Hepatocyte (in vitro differentiated cells): ENCODE data around the gene FES. TPM values are rescaled to one million over a fixed set of nuclear protein-coding genes. Genes with fewer than 3 reads are reported as not detected.

ENCODE experiments used
- DNase-seq: peaks from one replicate; pipeline ENCODE4 v3.0.0-alpha.2; 2016; ENCODE audit warnings: low spot score
- H2AFZ ChIP-seq: fragments of 200-600 bp; sonication (generic); 2 replicates; pipeline ENCODE4 v1.6.0; 2016; ENCODE audit warnings: antibody characterized with exemption, mild to moderate bottlenecking
- H3K27ac ChIP-seq: fragments of 200-600 bp; sonication (generic); 2 replicates; pipeline ENCODE4 v1.5.1; 2016; ENCODE audit warnings: mild to moderate bottlenecking
- H3K27me3 ChIP-seq: fragments of 200-600 bp; sonication (generic); 2 replicates; pipeline ENCODE4 v1.6.1; 2016
- H3K36me3 ChIP-seq: fragments of 200-600 bp; sonication (generic); replicated peaks from 2 replicates; pipeline ENCODE4 v1.5.1; 2016; ENCODE audit warnings: low read depth; ENCODE audit not compliant: insufficient read depth
- H3K4me1 ChIP-seq: fragments of 200-600 bp; sonication (generic); 2 replicates; pipeline ENCODE4 v1.5.1; 2016; ENCODE audit warnings: mild to moderate bottlenecking, moderate library complexity; ENCODE audit not compliant: insufficient read depth
- H3K4me2 ChIP-seq: fragments of 200-600 bp; sonication (generic); 2 replicates; pipeline ENCODE4 v1.6.0; 2016
- H3K4me3 ChIP-seq: fragments of 200-600 bp; sonication (generic); 2 replicates; pipeline ENCODE4 v1.5.1; 2016; ENCODE audit warnings: mild to moderate bottlenecking
- H3K79me2 ChIP-seq: fragments of 200-600 bp; sonication (generic); 2 replicates; pipeline ENCODE4 v1.6.0; 2017; ENCODE audit warnings: mild to moderate bottlenecking
- H3K9me2 ChIP-seq: fragments of 200-600 bp; sonication (generic); replicated peaks from 2 replicates; pipeline ENCODE4 v1.6.0; 2017; ENCODE audit warnings: mild to moderate bottlenecking; ENCODE audit not compliant: insufficient read depth
- H3K9me3 ChIP-seq: fragments of 200-600 bp; sonication (generic); 2 replicates; pipeline ENCODE4 v1.5.1; 2016; ENCODE audit warnings: low read depth, mild to moderate bottlenecking
- H4K20me1 ChIP-seq: fragments of 200-600 bp; sonication (generic); 2 replicates; pipeline ENCODE4 v1.6.0; 2016; ENCODE audit warnings: mild to moderate bottlenecking; ENCODE audit not compliant: insufficient read depth, poor library complexity, severe bottlenecking
- EZH2 ChIP-seq: fragments of 200-600 bp; sonication (generic); IDR thresholded peaks from 2 replicates; pipeline ENCODE4 v1.6.1; 2016; ENCODE audit warnings: antibody characterized with exemption, mild to moderate bottlenecking, borderline replicate concordance
- EZH2phosphoT487 ChIP-seq: fragments of 200-600 bp; sonication (generic); IDR thresholded peaks from one replicate; pipeline ENCODE4 v1.6.1; 2018; ENCODE audit warnings: antibody characterized with exemption, mild to moderate bottlenecking, low read depth, moderate library complexity; ENCODE audit not compliant: unreplicated experiment, severe bottlenecking
- WGBS: methylation state at CpG from one replicate; pipeline ENCODE4 v1.1.6; 2016; ENCODE audit warnings: low lambda C conversion rate; ENCODE audit errors: missing lambda C conversion rate; 5-methylcytosine and 5-hydroxymethylcytosine counted together
- polyA plus RNA-seq: library from polyadenylated mRNA; unstranded; fragments of >200 nt; fragmentation: Nextera tagmentation; extraction: Ambion mirVana; gene quantifications from 2 replicates; pipeline ENCODE4 v1.2.1, GENCODE V29; 2016
- total RNA-seq: library from RNA; depleted of rRNA; stranded (reverse); fragments of >200 nt; gene quantifications from 2 replicates; pipeline ENCODE4 v1.2.3, GENCODE V29; 2014
- TF ChIP-seq, protein P1 (sequence below): fragments of 200-600 bp; sonication (generic); IDR thresholded peaks from 2 replicates; pipeline ENCODE4 v1.5.1; 2016; ENCODE audit warnings: antibody characterized with exemption, mild to moderate bottlenecking; ENCODE audit not compliant: poor library complexity

The FES gene
- total and polyA plus RNA-seq, 2 experiments from 2014 or later, result 7.3 to 13.5 TPM

DNA sequence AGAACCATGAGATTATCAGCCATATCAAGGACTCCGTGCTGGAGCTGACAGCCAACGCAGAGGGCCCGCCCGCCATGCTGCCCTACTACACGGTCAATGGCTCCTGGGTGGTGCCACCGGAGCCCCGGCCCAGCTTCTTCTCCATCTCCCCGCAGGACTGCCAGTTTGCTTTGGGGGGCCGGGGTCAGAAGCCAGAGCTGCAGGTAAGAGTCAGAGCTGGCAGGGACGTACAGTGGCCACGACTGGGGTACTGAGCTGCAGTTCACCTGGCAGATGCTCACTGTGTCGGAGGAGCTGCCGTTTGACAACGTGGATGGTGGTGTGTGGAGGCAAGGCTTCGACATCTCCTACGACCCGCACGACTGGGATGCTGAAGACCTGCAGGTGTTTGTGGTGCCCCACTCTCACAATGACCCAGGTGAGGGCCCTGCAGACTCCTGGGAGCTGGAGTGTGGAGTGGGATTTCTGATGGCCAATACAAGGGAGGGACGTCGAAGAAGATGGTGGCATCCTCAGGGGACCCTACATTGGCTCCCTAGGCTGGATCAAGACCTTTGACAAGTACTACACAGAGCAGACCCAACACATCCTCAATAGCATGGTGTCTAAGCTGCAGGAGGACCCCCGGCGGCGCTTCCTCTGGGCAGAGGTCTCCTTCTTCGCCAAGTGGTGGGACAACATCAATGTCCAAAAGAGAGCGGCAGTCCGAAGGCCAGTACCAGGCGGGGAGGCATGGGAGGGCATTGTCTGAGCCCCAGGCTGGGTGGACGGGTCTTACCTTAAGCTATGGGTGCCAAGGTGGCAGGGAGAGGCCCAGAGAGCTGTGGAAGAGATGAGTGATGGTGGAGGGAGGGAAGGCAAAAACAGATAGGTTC, 21.2 kb downstream of the FES start:
- no peak overlapping the region for H3K4me3 ChIP-seq
- TF ChIP-seq, protein P1, sequence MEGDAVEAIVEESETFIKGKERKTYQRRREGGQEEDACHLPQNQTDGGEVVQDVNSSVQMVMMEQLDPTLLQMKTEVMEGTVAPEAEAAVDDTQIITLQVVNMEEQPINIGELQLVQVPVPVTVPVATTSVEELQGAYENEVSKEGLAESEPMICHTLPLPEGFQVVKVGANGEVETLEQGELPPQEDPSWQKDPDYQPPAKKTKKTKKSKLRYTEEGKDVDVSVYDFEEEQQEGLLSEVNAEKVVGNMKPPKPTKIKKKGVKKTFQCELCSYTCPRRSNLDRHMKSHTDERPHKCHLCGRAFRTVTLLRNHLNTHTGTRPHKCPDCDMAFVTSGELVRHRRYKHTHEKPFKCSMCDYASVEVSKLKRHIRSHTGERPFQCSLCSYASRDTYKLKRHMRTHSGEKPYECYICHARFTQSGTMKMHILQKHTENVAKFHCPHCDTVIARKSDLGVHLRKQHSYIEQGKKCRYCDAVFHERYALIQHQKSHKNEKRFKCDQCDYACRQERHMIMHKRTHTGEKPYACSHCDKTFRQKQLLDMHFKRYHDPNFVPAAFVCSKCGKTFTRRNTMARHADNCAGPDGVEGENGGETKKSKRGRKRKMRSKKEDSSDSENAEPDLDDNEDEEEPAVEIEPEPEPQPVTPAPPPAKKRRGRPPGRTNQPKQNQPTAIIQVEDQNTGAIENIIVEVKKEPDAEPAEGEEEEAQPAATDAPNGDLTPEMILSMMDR, result no peak
- TF ChIP-seq EZH2 (no peak), EZH2phosphoT487 (no peak)
- H3K27ac ChIP-seq, result no peak overlapping the region
- H3K4me2 ChIP-seq, result no peak overlapping the region
- H3K9me2 ChIP-seq, result no peaks in the 10 kb centered on the region
- no peaks in the 10 kb centered on the region for H3K36me3 ChIP-seq
- H3K27me3 ChIP-seq, result no peaks in the 10 kb centered on the region
- H3K4me1 ChIP-seq, result peaks cover 13% of the 10 kb centered on the region
- no peaks in the 10 kb centered on the region for H3K9me3 ChIP-seq
- peaks cover 3% of the 10 kb centered on the region for H3K79me2 ChIP-seq
- 98% methylated on average over 28 of the region's 28 CpGs for WGBS
- DNase-seq, result no peak
- H4K20me1 ChIP-seq, result no peaks in the 10 kb centered on the region
- no peak overlapping the region for H2AFZ ChIP-seq

DNA sequence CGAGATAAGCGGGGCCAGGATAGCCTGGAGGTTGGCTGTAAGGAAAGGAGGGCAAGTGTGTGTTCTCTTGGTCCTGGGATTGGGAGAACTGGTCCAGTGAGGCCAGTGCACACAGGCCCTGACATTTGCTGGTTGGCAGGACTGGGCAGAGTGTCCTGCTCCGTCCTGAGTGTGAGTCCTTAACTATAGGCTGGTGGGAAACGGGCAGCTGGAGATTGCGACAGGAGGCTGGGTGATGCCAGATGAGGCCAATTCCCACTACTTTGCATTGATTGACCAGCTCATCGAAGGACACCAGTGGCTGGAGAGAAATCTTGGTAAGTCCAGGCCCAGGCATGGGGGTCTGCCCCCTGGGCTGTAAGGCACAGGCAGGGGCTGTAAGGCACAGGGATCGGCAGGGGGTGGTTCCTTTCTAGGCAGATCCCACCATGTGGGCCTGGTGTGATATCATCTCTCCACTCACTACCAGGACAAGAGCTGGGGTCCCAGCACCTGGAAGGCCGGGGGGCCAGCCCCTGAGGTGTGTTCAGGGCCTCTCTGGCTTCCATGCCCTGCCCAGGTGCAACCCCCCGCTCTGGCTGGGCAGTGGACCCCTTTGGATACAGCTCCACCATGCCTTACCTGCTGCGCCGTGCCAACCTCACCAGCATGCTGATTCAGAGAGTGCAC, 22.0 kb downstream of the FES start:
- no peak overlapping the region for H2AFZ ChIP-seq
- no peaks in the 10 kb centered on the region for H3K9me3 ChIP-seq
- no peak overlapping the region for H3K4me3 ChIP-seq
- 98% methylated on average over 11 of the region's 11 CpGs for WGBS
- no peak for DNase-seq
- H3K9me2 ChIP-seq, result no peaks in the 10 kb centered on the region
- H3K4me1 ChIP-seq, result peaks cover 13% of the 10 kb centered on the region
- no peaks in the 10 kb centered on the region for H3K36me3 ChIP-seq
- H4K20me1 ChIP-seq, result no peaks in the 10 kb centered on the region
- TF ChIP-seq, protein P1, result no peak
- TF ChIP-seq EZH2phosphoT487 (no peak), EZH2 (no peak)
- peaks cover 3% of the 10 kb centered on the region for H3K79me2 ChIP-seq
- H3K27ac ChIP-seq, result no peak overlapping the region
- no peak overlapping the region for H3K4me2 ChIP-seq
- no peaks in the 10 kb centered on the region for H3K27me3 ChIP-seq

DNA sequence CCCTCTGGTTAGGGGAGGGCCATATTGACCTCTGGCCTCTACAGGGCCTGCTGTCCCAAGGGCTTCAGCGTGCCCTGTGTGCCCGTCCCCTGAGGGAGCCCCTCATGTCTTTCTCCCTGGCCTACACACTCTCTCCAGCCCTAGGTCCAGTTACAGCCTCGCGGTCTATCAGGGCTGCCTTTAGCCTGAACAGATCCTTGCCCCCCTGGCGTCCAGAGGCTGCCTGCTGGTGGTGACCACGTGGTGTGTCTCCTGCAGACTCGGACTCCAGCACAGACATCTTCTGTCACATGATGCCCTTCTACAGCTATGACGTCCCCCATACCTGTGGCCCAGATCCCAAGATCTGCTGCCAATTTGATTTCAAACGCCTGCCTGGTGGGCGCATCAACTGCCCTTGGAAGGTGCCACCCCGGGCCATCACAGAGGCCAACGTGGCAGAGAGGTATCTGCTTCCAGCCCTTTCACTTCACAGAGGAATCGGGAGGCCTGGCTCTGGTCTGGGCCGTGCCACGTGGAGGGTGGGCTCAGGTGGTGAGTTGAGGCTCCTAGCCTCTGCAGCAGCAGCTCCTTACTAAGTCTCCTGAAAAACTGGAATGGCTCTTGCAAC, 22.9 kb downstream of the FES start:
- Histone ChIP-seq H3K9me2 (no peaks in the 10 kb centered on the region), H3K36me3 (no peaks in the 10 kb centered on the region), H3K27ac (no peak overlapping the region), H3K27me3 (no peaks in the 10 kb centered on the region), H4K20me1 (no peaks in the 10 kb centered on the region), H3K4me3 (no peak overlapping the region), H3K4me1 (peaks cover 7% of the 10 kb centered on the region), H3K79me2 (peaks cover 3% of the 10 kb centered on the region), H3K9me3 (no peaks in the 10 kb centered on the region), H3K4me2 (no peak overlapping the region), H2AFZ (no peak overlapping the region)
- WGBS, result 88% methylated on average over 15 of the region's 15 CpGs
- no peak for TF ChIP-seq EZH2phosphoT487
- TF ChIP-seq EZH2, result no peak
- TF ChIP-seq, protein P1, result no peak
- DNase-seq, result no peak
